ENCODE results near the gene ZNF518A. TPM values are rescaled to one million over a fixed set of nuclear protein-coding genes. Genes with fewer than 3 reads are reported as not detected.

Gene ZNF518A
- total and polyA plus RNA-seq, 2 donors (not counting 1 experiment from before 2014, with no cell fraction given), result 7.9 to 34.8 TPM

- H3K4me3 Mint-ChIP-seq, result no peak overlapping the region
- Histone ChIP-seq H3K79me2 (ENCODE audit: control insufficient read depth, insufficient read depth, low read length) (peaks cover 12% of the 10 kb centered on the region), H3K27ac (ENCODE audit: low read length in 2 of 2) (no peak overlapping the region), H3K4me3 (ENCODE audit: control extremely low read depth in 1 of 5, extremely low read depth in 1 of 5, insufficient read depth in 1 of 5, low read depth in 2 of 5, low read length in 4 of 5) (no peak overlapping the region), H3K9me3 (ENCODE audit: control extremely low read depth in 1 of 3, control insufficient read depth in 2 of 3, insufficient read depth in 1 of 3, low read length in 2 of 3) (no peaks in the 10 kb centered on the region), H3K27me3 (replicated peaks in 1 of 4; ENCODE audit: control extremely low read depth in 1 of 4, control insufficient read depth in 3 of 4, insufficient read depth in 4 of 4, low read length in 3 of 4) (no peaks in the 10 kb centered on the region), H3K4me2 (replicated peaks; ENCODE audit: low read depth, low read length, poor library complexity, severe bottlenecking) (no peak overlapping the region), H3K9ac (ENCODE audit: low read length) (no peak overlapping the region), H3K36me3 (replicated peaks in 1 of 2; ENCODE audit: control extremely low read depth in 1 of 2, control insufficient read depth in 1 of 2, extremely low read depth in 1 of 2, insufficient read depth in 2 of 2, low read length in 1 of 2) (peaks cover 23 to 82% of the 10 kb centered on the region in 2 experiments), H2AFZ (ENCODE audit: insufficient read depth, low read depth, low read length, poor library complexity, severe bottlenecking) (no peak overlapping the region), H3K4me1 (ENCODE audit: control insufficient read depth in 2 of 2, insufficient read depth in 2 of 2, low read length in 2 of 2) (no peaks in the 10 kb centered on the region), H4K20me1 (ENCODE audit: control insufficient read depth, insufficient read depth, low read length, poor library complexity, severe bottlenecking) (no peaks in the 10 kb centered on the region)
- POLR2A ChIA-PET, result no interaction called here
- intact Hi-C loops (cut with micrococcal nuclease), result no loop called here
- DNase-seq, result no peak
- CTCF ChIA-PET, result interaction anchor here (0.7 kb wide), 1 partner anchor 119 kb away, joined by 3 read pairs; no protein-coding TSS in a partner anchor
- no peaks in the 10 kb centered on the region for H3K9me3 Mint-ChIP-seq (ENCODE audit: insufficient read depth)
- H3K27me3 Mint-ChIP-seq, result no peaks in the 10 kb centered on the region
- 60% methylated on average over 1 of the region's 1 CpG for WGBS (ENCODE audit: insufficient coverage)
- H3K27ac Mint-ChIP-seq, result no peak overlapping the region
- TF ChIP-seq CTCF (IDR thresholded peaks at IDR 0.05), result no peak
- no peak for TF ChIP-seq EZH2 (IDR thresholded peaks at IDR 0.05; ENCODE audit: borderline replicate concordance, insufficient read depth, low read depth, low read length, poor library complexity, severe bottlenecking)
- no peak for ATAC-seq (ENCODE audit: low read depth)
- H3K4me1 Mint-ChIP-seq, result no peaks in the 10 kb centered on the region
These were observed 8.0 kb downstream of the ZNF518A start for GRCh38 chr10:96138102-96138501.

- Mint-ChIP-seq H3K27me3 (no peaks in the 10 kb centered on the region), H3K4me3 (no peak overlapping the region), H3K9me3 (ENCODE audit: insufficient read depth) (no peaks in the 10 kb centered on the region), H3K4me1 (no peaks in the 10 kb centered on the region), H3K27ac (no peak overlapping the region)
- H3K4me3 ChIP-seq (ENCODE audit: control extremely low read depth in 1 of 5, extremely low read depth in 1 of 5, insufficient read depth in 1 of 5, low read depth in 2 of 5, low read length in 4 of 5), result no peak overlapping the region
- no peak overlapping the region for H2AFZ ChIP-seq (ENCODE audit: insufficient read depth, low read depth, low read length, poor library complexity, severe bottlenecking)
- no peak overlapping the region for H3K27ac ChIP-seq (ENCODE audit: low read length in 2 of 2)
- TF ChIP-seq EZH2 (IDR thresholded peaks at IDR 0.05; ENCODE audit: borderline replicate concordance, insufficient read depth, low read depth, low read length, poor library complexity, severe bottlenecking), result no peak
- no peak for TF ChIP-seq CTCF (IDR thresholded peaks at IDR 0.05)
- H3K4me1 ChIP-seq (ENCODE audit: control insufficient read depth in 2 of 2, insufficient read depth in 2 of 2, low read length in 2 of 2), result no peaks in the 10 kb centered on the region
- no peak for ATAC-seq (ENCODE audit: low read depth)
- POLR2A ChIA-PET, result no interaction called here
- H3K9ac ChIP-seq (ENCODE audit: low read length), result no peak overlapping the region
- CTCF ChIA-PET, result no interaction called here
- no peak for DNase-seq
- H3K27me3 ChIP-seq (replicated peaks in 1 of 4; ENCODE audit: control extremely low read depth in 1 of 4, control insufficient read depth in 3 of 4, insufficient read depth in 4 of 4, low read length in 3 of 4), result no peaks in the 10 kb centered on the region
- intact Hi-C loops (cut with micrococcal nuclease), result no loop called here
- no CpG with 5 or more reads among the region's 4 CpGs for WGBS (ENCODE audit: insufficient coverage)
- no peak overlapping the region for H3K4me2 ChIP-seq (replicated peaks; ENCODE audit: low read depth, low read length, poor library complexity, severe bottlenecking)
- H3K9me3 ChIP-seq (ENCODE audit: control extremely low read depth in 1 of 3, control insufficient read depth in 2 of 3, insufficient read depth in 1 of 3, low read length in 2 of 3), result no peaks in the 10 kb centered on the region
- peaks cover 2 to 58% of the 10 kb centered on the region in 2 experiments for H3K36me3 ChIP-seq (replicated peaks in 1 of 2; ENCODE audit: control extremely low read depth in 1 of 2, control insufficient read depth in 1 of 2, extremely low read depth in 1 of 2, insufficient read depth in 2 of 2, low read length in 1 of 2)
- no peaks in the 10 kb centered on the region for H4K20me1 ChIP-seq (ENCODE audit: control insufficient read depth, insufficient read depth, low read length, poor library complexity, severe bottlenecking)
- H3K79me2 ChIP-seq (ENCODE audit: control insufficient read depth, insufficient read depth, low read length), result no peaks in the 10 kb centered on the region
These were observed 22.3 kb downstream of the ZNF518A start for GRCh38 chr10:96152437-96152836.
